PC-9 (cell line): Measurements from ENCODE around the gene TTLL8.

Experiments used
- EZH2 ChIP-seq: fragments of 200-600 bp; sonication (generic); IDR thresholded peaks from 2 replicates; pipeline ENCODE4 v1.8.0; 2017; ENCODE audit warnings: antibody characterized with exemption, low read depth
- TF ChIP-seq, protein P1 (sequence below): fragments of 200-600 bp; sonication (generic); conservative IDR thresholded peaks from 2 replicates; pipeline ENCODE4 v1.6.1; 2017; ENCODE audit warnings: mixed run types, antibody characterized with exemption, mild to moderate bottlenecking, moderate library complexity

- TF ChIP-seq EZH2, result no peak
- TF ChIP-seq, protein P1, sequence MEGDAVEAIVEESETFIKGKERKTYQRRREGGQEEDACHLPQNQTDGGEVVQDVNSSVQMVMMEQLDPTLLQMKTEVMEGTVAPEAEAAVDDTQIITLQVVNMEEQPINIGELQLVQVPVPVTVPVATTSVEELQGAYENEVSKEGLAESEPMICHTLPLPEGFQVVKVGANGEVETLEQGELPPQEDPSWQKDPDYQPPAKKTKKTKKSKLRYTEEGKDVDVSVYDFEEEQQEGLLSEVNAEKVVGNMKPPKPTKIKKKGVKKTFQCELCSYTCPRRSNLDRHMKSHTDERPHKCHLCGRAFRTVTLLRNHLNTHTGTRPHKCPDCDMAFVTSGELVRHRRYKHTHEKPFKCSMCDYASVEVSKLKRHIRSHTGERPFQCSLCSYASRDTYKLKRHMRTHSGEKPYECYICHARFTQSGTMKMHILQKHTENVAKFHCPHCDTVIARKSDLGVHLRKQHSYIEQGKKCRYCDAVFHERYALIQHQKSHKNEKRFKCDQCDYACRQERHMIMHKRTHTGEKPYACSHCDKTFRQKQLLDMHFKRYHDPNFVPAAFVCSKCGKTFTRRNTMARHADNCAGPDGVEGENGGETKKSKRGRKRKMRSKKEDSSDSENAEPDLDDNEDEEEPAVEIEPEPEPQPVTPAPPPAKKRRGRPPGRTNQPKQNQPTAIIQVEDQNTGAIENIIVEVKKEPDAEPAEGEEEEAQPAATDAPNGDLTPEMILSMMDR, result no peak
These were observed 21.9 kb downstream of the TTLL8 start for GRCh38 chr22:50035976-50036724.
